ENCODE measurements around the gene SLC2A11. TPM values are rescaled to one million over a fixed set of nuclear protein-coding genes. Genes with fewer than 3 reads are reported as not detected.

Gene SLC2A11
- total and polyA plus RNA-seq, 9 donors = 13.7 to 25.3 (median 16.8) TPM

GRCh38 chr22:23893945-23894709 lies 36.5 kb downstream of the SLC2A11 start, which contains the start of gene MIF:
Gene MIF, plus strand, starts transcription at chr22:23894383. Its CDS starts 92 bp downstream, at chr22:23894475.
- peak within 1 kb of the TSS; percentile 86 for H3K4me3 ChIP-seq
- peak; percentile 94 to 99 (median 96) for DNase-seq
- H3K36me3 ChIP-seq = no peaks in the 10 kb centered on the region
- H3K9me3 ChIP-seq = no peaks in the 10 kb centered on the region
- peaks cover 17% of the 10 kb centered on the region for H3K4me1 ChIP-seq (ENCODE audit: insufficient read depth)
- 2 to 3% (median 3%) methylated on average over 28 to 72 of the region's 72 CpGs for WGBS, 3 donors
- peak within 1 kb of the TSS; percentile 90 to 96 for H3K27ac ChIP-seq
- intact Hi-C loops (cut with DNase I) = no loop called here
- H3K27me3 ChIP-seq = no peaks in the 10 kb centered on the region
- peak; percentile 99 for TF ChIP-seq POLR2A (IDR thresholded peaks at IDR 0.05)
- peak; percentile 13 to 82 (median 78) for TF ChIP-seq CTCF (IDR thresholded peaks at IDR 0.05)
- TF ChIP-seq EP300 (IDR thresholded peaks at IDR 0.05) = peak; percentile 18

GRCh38 chr22:23894710-23895598 lies 37.3 kb downstream of the SLC2A11 start:
- WGBS, 3 donors = 1 to 2% (median 1%) methylated on average over 43 to 79 of the region's 79 CpGs
- DNase-seq = peak; percentile 83 to 89 (median 86)
- no peaks in the 10 kb centered on the region for H3K9me3 ChIP-seq
- peak overlapping the region; percentile 86 for H3K4me3 ChIP-seq
- peaks cover 17% of the 10 kb centered on the region for H3K4me1 ChIP-seq (ENCODE audit: insufficient read depth)
- intact Hi-C loops (cut with DNase I) = no loop called here
- H3K27ac ChIP-seq = peak overlapping the region; percentile 90 to 96
- TF ChIP-seq CTCF (IDR thresholded peaks at IDR 0.05) = peak in 1 of 3 donors; percentile 18
- TF ChIP-seq EP300 (IDR thresholded peaks at IDR 0.05) = no peak
- peak; percentile 24 for TF ChIP-seq POLR2A (IDR thresholded peaks at IDR 0.05)
- H3K27me3 ChIP-seq = no peaks in the 10 kb centered on the region
- no peaks in the 10 kb centered on the region for H3K36me3 ChIP-seq

GRCh38 chr22:23895599-23896144 lies 38.0 kb downstream of the SLC2A11 start:
- Histone ChIP-seq H3K4me3 (peak overlapping the region; percentile 86), H3K27ac (peak overlapping the region; percentile 90 to 96), H3K27me3 (no peaks in the 10 kb centered on the region), H3K4me1 (ENCODE audit: insufficient read depth) (peaks cover 17% of the 10 kb centered on the region), H3K36me3 (no peaks in the 10 kb centered on the region), H3K9me3 (no peaks in the 10 kb centered on the region)
- no peak for DNase-seq
- intact Hi-C loops (cut with DNase I) = no loop called here
- TF ChIP-seq POLR2A (IDR thresholded peaks at IDR 0.05) (no peak), CTCF (IDR thresholded peaks at IDR 0.05) (no peak), EP300 (IDR thresholded peaks at IDR 0.05) (no peak)
- WGBS, 3 donors = 71 to 80% (median 72%) methylated on average over 11 to 16 of the region's 16 CpGs

- no peak for TF ChIP-seq EP300 (IDR thresholded peaks at IDR 0.05)
- no peak for TF ChIP-seq CTCF (IDR thresholded peaks at IDR 0.05)
- TF ChIP-seq POLR2A (IDR thresholded peaks at IDR 0.05) = no peak
- 86 to 92% (median 86%) methylated on average over 5 of the region's 5 CpGs for WGBS, 3 donors
- intact Hi-C loops (cut with DNase I) = no loop called here
- DNase-seq = no peak
- H3K9me3 ChIP-seq = no peaks in the 10 kb centered on the region
- H3K36me3 ChIP-seq = no peaks in the 10 kb centered on the region
- H3K27me3 ChIP-seq = no peaks in the 10 kb centered on the region
- H3K4me3 ChIP-seq = no peak overlapping the region
- H3K4me1 ChIP-seq (ENCODE audit: insufficient read depth) = peaks cover 17% of the 10 kb centered on the region
- H3K27ac ChIP-seq = no peak overlapping the region
Observed at GRCh38 chr22:23896166-23896522, 38.5 kb downstream of the SLC2A11 start.
